GM18519 (cell line): ENCODE data around the gene DNAJC2.
"Not testable (repeated sequence)": the region's sequence is repeated elsewhere in the genome, so short reads cannot be mapped to it uniquely, and the experiment has no call there.

Experiments
- ATAC-seq: cut with Tn5 transposase; IDR thresholded peaks from one replicate; pipeline ENCODE4 v1.9.1; 2021; ENCODE audit warnings: mild to moderate bottlenecking, moderate library complexity; ENCODE audit not compliant: unreplicated experiment, low FRiP score

DNAJC2 gene

GRCh38 chr7:103278195-103278594, 66.4 kb downstream of the DNAJC2 start:
- ATAC-seq = not testable (repeated sequence)

GRCh38 chr7:103274867-103275266, 69.7 kb downstream of the DNAJC2 start:
- not testable (repeated sequence) for ATAC-seq

GRCh38 chr7:103273374-103273773, 71.2 kb downstream of the DNAJC2 start:
- ATAC-seq = not testable (repeated sequence)

- not testable (repeated sequence) for ATAC-seq
Observed at GRCh38 chr7:103266229-103266628, 78.3 kb downstream of the DNAJC2 start.

GRCh38 chr7:103264054-103264453, 80.5 kb downstream of the DNAJC2 start:
- not testable (repeated sequence) for ATAC-seq
